Measurements from ENCODE around the gene GRSF1.
"Not testable (repeated sequence)": the region's sequence is repeated elsewhere in the genome, so short reads cannot be mapped to it uniquely, and the experiment has no call there.

GRSF1 gene

GRCh38 chr4:70833675-70834074 is 6.0 kb downstream of the GRSF1 start:
- DNase-seq = no peak

- no peak for DNase-seq
These were observed 8.4 kb downstream of the GRSF1 start for GRCh38 chr4:70831293-70831692.

- no peak for DNase-seq
These were observed 9.6 kb downstream of the GRSF1 start for GRCh38 chr4:70830054-70830453.

DNA sequence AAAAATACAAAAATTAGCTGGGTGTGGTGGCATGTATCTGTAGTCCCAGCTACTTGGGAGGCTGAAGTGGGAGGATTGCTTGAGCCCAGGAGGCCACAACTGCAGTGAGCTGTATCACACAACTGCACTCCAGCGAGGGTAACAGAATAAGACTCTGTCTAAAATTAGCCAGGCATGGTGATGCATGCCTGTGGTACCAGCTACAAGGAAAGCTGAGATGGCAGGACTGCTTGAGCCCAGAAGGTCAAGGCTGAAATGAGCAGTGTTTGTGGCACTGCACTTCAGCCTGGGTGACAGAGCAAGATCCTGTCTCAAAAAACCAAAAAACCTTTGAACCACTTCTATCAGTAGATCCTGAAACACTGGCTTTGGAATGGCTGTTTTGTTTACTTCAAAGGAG is 10.2 kb downstream of the GRSF1 start:
- no peak for DNase-seq

GRCh38 chr4:70829015-70829414 is 10.7 kb downstream of the GRSF1 start:
- DNase-seq = no peak

- DNase-seq = no peak
These were observed 20.8 kb downstream of the GRSF1 start for GRCh38 chr4:70818921-70819320.

DNA sequence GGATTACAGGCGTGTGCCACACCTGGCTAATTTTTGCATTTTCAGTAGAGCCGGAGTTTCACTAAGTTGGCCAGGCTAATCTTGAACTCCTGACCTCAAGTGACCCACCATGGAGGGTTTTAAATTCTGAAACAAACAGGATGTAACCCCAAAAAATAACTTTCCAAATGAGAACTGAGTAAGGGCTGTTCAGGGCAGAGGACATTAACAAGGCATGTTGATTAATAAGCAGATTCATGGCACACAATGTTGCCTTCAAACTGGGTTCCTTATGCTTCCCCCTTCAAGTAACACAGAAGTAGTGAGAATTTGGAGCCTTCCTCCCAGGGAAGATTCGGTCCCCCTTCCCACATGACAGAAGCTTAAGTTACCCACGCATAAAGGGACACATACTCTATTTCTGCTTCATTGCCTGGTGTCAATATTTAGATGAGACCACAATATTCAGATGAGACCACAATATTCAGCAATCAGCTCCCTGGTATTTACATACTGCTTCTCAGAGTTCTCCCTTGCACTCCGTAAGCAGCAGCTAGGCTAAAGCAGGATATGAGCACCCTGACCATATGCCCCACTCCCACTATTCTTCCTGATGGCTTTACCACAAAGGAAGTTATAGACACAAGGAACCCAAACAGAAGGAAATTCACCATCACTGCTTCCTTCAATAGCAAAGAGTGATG is 21.4 kb downstream of the GRSF1 start:
- DNase-seq = no peak

- DNase-seq = no peak
These were observed 22.8 kb downstream of the GRSF1 start for GRCh38 chr4:70816894-70817293.

DNA sequence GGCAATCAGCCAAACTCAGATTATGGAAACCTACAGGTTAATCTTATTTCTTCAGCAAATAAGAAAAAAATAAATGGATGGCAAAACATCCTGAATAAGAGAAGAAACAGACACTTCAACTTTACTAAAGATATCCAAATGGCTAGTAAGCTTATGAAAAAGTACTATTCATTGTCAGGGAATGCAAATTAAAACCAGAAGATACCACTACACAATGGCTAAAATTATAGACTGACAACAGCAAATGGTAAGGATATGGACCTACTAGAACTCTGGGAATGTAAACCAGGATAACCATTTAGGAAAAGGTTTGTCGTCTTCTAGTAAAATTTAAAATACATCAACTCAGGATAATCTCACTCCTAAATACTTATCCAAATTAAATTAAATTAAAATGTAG is 24.3 kb downstream of the GRSF1 start:
- no peak for DNase-seq

GRCh38 chr4:70808151-70808550 is 31.5 kb downstream of the GRSF1 start:
- DNase-seq = no peak

- DNase-seq = no peak
These were observed 36.6 kb downstream of the GRSF1 start for GRCh38 chr4:70802928-70803580.

- DNase-seq = no peak
These were observed 38.4 kb downstream of the GRSF1 start for GRCh38 chr4:70801265-70801809.

DNA sequence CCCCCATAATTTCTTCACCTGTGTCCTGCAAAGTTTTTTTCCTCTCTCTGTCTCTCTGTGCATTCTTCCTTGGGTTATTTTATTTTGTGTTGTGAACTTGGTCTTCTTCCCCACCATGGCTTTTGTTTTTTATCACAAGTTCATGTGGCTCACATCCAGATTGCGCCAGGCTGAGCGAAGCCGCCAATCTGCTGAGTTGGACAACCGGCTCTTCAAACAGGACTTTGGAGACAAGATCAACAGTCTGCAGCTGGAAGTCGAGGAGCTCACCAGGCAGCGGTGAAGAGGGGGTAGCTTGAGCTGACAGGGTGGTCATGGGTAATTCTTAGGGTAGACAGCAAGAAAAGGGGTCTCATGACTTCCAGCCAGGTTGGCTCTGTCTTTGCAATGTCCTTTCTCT is 46.1 kb downstream of the GRSF1 start:
- DNase-seq = no peak

DNA sequence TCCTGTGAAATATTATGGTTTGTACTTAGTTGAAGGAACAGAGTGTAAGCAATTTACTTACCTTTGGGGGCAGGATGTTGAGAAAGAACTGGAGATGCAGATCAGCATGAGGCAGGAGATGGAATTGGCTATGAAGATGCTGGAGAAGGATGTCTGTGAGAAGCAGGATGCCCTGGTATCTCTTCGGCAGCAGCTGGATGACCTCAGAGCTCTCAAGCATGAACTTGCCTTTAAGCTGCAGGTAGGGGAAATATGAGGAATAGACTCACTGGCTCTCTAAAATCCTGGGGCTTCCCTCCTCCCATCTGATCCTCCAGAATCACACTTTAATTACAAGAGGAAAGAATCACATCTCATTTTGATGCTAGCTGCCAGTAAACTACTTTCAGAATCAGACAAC is 51.0 kb downstream of the GRSF1 start:
- DNase-seq = no peak

DNA sequence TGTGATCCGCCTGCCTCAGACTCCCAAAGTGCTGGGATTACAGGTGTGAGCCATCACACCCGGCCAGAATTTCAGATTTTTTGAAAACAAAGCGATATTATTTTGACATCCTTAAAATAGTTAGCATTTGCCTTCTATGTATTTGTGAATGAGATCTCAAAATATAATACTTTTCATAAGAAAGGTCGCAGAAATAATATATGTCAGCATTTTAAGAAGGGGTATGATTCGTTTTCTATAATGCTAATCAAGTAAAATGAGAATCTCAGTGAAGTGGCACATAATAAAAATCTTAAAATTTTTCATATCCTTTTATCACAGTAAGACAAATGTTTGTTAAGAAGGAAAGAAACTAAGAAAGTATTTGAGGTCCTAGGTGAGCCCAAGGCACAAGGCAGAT is 52.2 kb downstream of the GRSF1 start:
- no peak for DNase-seq

DNA sequence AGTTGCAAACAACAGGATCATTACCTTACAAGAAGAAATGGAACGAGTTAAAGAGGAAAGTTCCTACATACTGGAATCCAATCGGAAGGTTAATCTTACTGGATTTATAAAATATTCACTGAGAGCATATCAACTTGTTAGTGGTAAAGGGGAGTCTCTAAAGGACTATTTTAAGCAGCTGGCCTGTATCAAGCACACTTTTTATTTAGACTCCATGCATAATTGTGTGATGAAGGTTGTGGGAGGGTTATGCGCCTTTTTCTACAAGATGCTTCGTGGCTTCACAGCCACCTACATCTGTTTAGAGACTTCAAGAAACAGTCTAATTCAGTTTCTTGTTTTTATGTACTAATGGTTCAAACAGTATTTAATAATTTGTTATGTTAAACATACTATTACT is 56.6 kb downstream of the GRSF1 start:
- DNase-seq = no peak

GRCh38 chr4:70778888-70779422 is 60.7 kb downstream of the GRSF1 start:
- DNase-seq = no peak

DNA sequence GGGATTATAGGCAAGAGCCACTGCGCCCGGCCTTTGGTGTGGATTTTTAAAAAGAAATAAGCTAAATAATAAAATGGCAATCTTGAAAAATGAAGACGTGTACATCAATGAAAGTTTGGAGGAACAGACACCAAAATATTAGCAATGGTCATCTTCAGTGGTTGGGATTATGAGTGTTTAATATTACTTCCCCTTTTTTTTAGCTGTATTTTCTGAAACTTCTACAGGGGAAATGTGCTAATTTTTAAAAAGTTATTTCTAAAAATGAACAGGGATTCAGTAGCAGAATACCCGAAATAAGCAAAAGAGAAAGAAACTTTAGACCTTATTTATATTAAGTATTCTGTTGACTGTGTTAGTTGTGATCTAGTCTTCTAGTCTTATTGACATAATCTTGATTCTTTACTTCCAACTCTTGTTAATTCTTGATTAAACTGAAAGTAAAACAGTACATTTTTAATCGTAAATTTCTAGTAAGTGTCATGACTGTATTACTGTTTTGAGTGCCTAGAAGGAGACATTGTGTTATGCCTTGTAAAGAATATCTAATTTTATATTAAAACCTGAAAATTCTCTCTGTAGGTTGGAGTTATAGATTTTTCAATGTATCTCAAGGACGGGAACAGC is 66.6 kb downstream of the GRSF1 start:
- DNase-seq = no peak

DNA sequence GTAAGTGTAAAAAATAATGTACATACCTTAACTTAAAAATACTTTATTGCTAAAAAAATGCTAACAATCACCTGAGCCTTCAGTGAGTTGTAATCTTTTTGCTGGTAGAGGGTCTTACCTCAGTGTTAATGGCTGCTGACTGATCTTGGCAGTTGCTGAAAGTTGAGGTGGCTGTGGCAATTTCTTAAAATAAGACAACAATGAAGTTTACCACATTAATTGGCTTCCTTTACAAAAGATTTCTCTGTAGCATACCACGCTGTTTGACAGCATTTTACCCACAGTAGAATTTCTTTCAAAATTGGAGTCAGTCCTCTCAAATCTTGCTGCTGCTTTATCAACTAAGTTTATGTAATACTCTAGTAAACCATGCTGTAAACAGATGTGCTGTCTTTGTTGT is 70.3 kb downstream of the GRSF1 start:
- not testable (repeated sequence) for DNase-seq

- no peak for DNase-seq
These were observed 71.3 kb downstream of the GRSF1 start for GRCh38 chr4:70768301-70768948.
